Transverse colon (tissue), 4 donors: ENCODE results near the gene DLGAP1.

Experiments used
- EP300 ChIP-seq: sonication (generic); formaldehyde crosslinking; IDR thresholded peaks from one replicate; pipeline ENCODE4 v1.6.1; 2017; ENCODE audit warnings: antibody characterized with exemption, low read depth
- POLR2A ChIP-seq: fragments of 450-650 bp; IDR thresholded peaks from one replicate; pipeline ENCODE4 v1.6.1; 2016; ENCODE audit warnings: antibody characterized with exemption, mild to moderate bottlenecking, moderate library complexity
- POLR2AphosphoS5 ChIP-seq, 3 donors: sonication (generic); formaldehyde crosslinking; IDR thresholded peaks; one replicate each; pipeline ENCODE4 v1.6.1; 2016; ENCODE audit warnings: antibody characterized with exemption in 3 of 3
- TF ChIP-seq, protein P1 (sequence below), 5 experiments: fragments of 200-600 bp in 3 of 5; fragments of 450-650 bp in 2 of 5; sonication (generic) in 3 of 5; IDR thresholded peaks; 1 replicate in 2 of 5; 2 replicates in 3 of 5; pipeline ENCODE4 v1.5.1; 2016 to 2017; ENCODE audit warnings: antibody characterized with exemption in 5 of 5, inconsistent platforms in 3 of 5, mild to moderate bottlenecking in 2 of 5, moderate library complexity in 1 of 5

DNA sequence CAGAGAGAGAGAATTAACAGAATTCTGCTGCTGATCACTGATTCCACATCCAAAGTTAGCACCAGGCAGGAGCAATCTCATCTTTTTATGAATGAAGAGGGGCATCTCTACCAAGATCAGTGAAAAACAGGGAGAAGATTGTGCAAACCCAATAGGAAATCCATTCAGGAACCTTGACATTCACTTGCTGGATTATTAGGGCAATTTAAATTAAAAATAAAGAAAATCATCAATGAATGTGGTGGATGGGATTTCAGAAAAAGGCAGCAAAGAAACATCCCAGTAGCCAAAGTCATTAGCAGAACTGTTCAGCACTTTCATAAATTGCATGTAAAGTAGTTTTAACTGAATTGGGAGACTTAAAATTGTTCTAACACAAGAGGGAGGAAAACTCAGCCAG lies 581.9 kb downstream of the DLGAP1 start:
- TF ChIP-seq POLR2A (no peak), EP300 (no peak), POLR2AphosphoS5 (IDR thresholded peaks at IDR 0.05) (no peak)
- TF ChIP-seq, protein P1, sequence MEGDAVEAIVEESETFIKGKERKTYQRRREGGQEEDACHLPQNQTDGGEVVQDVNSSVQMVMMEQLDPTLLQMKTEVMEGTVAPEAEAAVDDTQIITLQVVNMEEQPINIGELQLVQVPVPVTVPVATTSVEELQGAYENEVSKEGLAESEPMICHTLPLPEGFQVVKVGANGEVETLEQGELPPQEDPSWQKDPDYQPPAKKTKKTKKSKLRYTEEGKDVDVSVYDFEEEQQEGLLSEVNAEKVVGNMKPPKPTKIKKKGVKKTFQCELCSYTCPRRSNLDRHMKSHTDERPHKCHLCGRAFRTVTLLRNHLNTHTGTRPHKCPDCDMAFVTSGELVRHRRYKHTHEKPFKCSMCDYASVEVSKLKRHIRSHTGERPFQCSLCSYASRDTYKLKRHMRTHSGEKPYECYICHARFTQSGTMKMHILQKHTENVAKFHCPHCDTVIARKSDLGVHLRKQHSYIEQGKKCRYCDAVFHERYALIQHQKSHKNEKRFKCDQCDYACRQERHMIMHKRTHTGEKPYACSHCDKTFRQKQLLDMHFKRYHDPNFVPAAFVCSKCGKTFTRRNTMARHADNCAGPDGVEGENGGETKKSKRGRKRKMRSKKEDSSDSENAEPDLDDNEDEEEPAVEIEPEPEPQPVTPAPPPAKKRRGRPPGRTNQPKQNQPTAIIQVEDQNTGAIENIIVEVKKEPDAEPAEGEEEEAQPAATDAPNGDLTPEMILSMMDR (IDR thresholded peaks at IDR 0.05): no peak
